ENCODE measurements around the gene GALNT18. TPM values are rescaled to one million over a fixed set of nuclear protein-coding genes. Genes with fewer than 3 reads are reported as not detected.

Gene GALNT18
- total and polyA plus RNA-seq, 2 of the 4 experiments (the other 2 are of a cell fraction) = 9.5 to 11.3 TPM

DNA sequence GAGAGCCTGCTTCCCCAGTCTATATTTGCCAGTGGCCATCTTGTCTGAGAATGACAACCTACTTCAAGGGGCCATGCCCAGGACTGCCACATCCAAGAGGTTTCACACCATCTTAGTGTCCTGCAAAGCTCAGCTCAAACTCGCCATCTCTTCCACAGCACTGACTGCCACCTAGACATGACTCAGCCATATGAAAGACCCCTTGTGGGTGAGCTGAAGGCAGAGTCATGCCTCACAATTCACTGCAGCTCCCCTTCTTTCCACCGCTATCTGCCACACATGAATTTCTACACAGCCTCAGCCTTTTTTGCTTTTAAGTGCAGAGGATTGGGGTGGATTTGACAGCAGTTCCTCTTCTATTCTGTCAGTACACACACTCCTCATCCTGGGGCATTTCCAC is 127.5 kb downstream of the GALNT18 start:
- no peak overlapping the region for H2BK20ac ChIP-seq (ENCODE audit: low read depth, low read length)
- no peak overlapping the region for H3K4me2 ChIP-seq (ENCODE audit: low read depth, low read length)
- H4K5ac ChIP-seq (ENCODE audit: low read depth, low read length) = no peak overlapping the region
- H4K20me1 ChIP-seq (ENCODE audit: insufficient read depth, low read length) = no peaks in the 10 kb centered on the region
- H3K56ac ChIP-seq (ENCODE audit: extremely low read depth, insufficient read depth, low read length) = no peak overlapping the region
- H4K91ac ChIP-seq (ENCODE audit: insufficient read depth, low read depth, low read length) = no peak overlapping the region
- WGBS, 2 experiments (ENCODE audit: extremely low coverage in 2 of 2, insufficient read length in 1 of 2) = 71% methylated on average over 1 of the region's 2 CpGs; no CpG with 5 or more reads in 1 of the 2 experiments
- H3K36me3 ChIP-seq (ENCODE audit: control insufficient read depth, insufficient read depth, low read length) = no peaks in the 10 kb centered on the region
- H3K4ac ChIP-seq (ENCODE audit: low read depth, low read length) = no peak overlapping the region
- no peaks in the 10 kb centered on the region for H3K9me3 ChIP-seq (ENCODE audit: control insufficient read depth, insufficient read depth, low read length)
- dilution Hi-C loops (cut with HindIII; ENCODE audit: low sequenced_read_pairs, unreplicated experiment) (no loop called here), in situ Hi-C loops (cut with MboI; ENCODE audit: low sequenced_read_pairs) (no loop called here), intact Hi-C loops (cut with micrococcal nuclease) (no loop called here)
- no peak overlapping the region for H2BK5ac ChIP-seq (ENCODE audit: low read depth, low read length, poor library complexity, severe bottlenecking)
- no peak overlapping the region for H2AK9ac ChIP-seq (replicated peaks; ENCODE audit: low read depth, low read length, poor library complexity)
- no TSS peak for BruUV-seq (replicated peaks)
- ATAC-seq (ENCODE audit: low read depth) (no peak), DNase-seq (no peak)
- H3K18ac ChIP-seq (ENCODE audit: low read depth, low read length) = no peak overlapping the region
- no peak overlapping the region for H2AFZ ChIP-seq (replicated peaks; ENCODE audit: low read length, poor library complexity)
- no peak overlapping the region for H3K27ac ChIP-seq (ENCODE audit: insufficient read depth, low read length)
- ChIA-PET POLR2A (ENCODE audit: unreplicated experiment) (no interaction called here), CTCF (no interaction called here)
- TF ChIP-seq, protein P1, sequence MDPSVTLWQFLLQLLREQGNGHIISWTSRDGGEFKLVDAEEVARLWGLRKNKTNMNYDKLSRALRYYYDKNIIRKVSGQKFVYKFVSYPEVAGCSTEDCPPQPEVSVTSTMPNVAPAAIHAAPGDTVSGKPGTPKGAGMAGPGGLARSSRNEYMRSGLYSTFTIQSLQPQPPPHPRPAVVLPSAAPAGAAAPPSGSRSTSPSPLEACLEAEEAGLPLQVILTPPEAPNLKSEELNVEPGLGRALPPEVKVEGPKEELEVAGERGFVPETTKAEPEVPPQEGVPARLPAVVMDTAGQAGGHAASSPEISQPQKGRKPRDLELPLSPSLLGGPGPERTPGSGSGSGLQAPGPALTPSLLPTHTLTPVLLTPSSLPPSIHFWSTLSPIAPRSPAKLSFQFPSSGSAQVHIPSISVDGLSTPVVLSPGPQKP (IDR thresholded peaks at IDR 0.05; ENCODE audit: borderline replicate concordance, low read depth, low read length) = no peak
- TF ChIP-seq RAD21 (IDR thresholded peaks at IDR 0.05; ENCODE audit: low read length) (no peak), MAFK (IDR thresholded peaks at IDR 0.05; ENCODE audit: low read depth, low read length) (no peak), RCOR1 (IDR thresholded peaks at IDR 0.05; ENCODE audit: insufficient replicate concordance, low read length) (no peak), MAZ (IDR thresholded peaks at IDR 0.05; ENCODE audit: borderline replicate concordance, low read depth, low read length) (no peak), NFE2L2 (IDR thresholded peaks at IDR 0.05; ENCODE audit: low read depth, low read length) (no peak), CHD1 (IDR thresholded peaks at IDR 0.05; ENCODE audit: low read depth, low read length) (no peak), SMC3 (IDR thresholded peaks at IDR 0.05; ENCODE audit: low read depth, low read length) (no peak), MXI1 (IDR thresholded peaks at IDR 0.05; ENCODE audit: borderline replicate concordance, low read depth, low read length) (no peak), POLR2A (IDR thresholded peaks at IDR 0.05; ENCODE audit: low read depth, low read length) (no peak), BHLHE40 (IDR thresholded peaks at IDR 0.05; ENCODE audit: low read depth, low read length) (no peak), FOS (IDR thresholded peaks at IDR 0.05; ENCODE audit: low read depth, low read length) (no peak), RFX5 (IDR thresholded peaks at IDR 0.05; ENCODE audit: low read depth, low read length) (no peak)
- TF ChIP-seq, protein P2, sequence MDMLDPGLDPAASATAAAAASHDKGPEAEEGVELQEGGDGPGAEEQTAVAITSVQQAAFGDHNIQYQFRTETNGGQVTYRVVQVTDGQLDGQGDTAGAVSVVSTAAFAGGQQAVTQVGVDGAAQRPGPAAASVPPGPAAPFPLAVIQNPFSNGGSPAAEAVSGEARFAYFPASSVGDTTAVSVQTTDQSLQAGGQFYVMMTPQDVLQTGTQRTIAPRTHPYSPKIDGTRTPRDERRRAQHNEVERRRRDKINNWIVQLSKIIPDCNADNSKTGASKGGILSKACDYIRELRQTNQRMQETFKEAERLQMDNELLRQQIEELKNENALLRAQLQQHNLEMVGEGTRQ (IDR thresholded peaks at IDR 0.05; ENCODE audit: low read depth, low read length) = no peak
- no peak overlapping the region for H2AK5ac ChIP-seq (ENCODE audit: low read depth, low read length)
- no peaks in the 10 kb centered on the region for H3K79me1 ChIP-seq (ENCODE audit: low read depth in 1 of 2, low read length in 2 of 2)
- no peak overlapping the region for H2BK120ac ChIP-seq (ENCODE audit: low read depth, low read length)
- no peak overlapping the region for H3K4me3 ChIP-seq (ENCODE audit: insufficient read depth, low read depth, low read length)
- H3K9me1 ChIP-seq (ENCODE audit: insufficient read depth, low read length) = no peaks in the 10 kb centered on the region
- peaks cover 4% of the 10 kb centered on the region for H3K27me3 ChIP-seq (ENCODE audit: control insufficient read depth, insufficient read depth, low read length)
- H4K8ac ChIP-seq (ENCODE audit: low read depth in 2 of 2, low read length in 2 of 2) = no peak overlapping the region
- no peaks in the 10 kb centered on the region for H3K4me1 ChIP-seq (ENCODE audit: control insufficient read depth, insufficient read depth, low read length)
- H3K14ac ChIP-seq (replicated peaks; ENCODE audit: low read depth, low read length) = no peak overlapping the region
- no peak overlapping the region for H2BK15ac ChIP-seq (ENCODE audit: low read depth, low read length)
- H3K23ac ChIP-seq (ENCODE audit: low read depth, low read length) = no peak overlapping the region
- no peak overlapping the region for H3K9ac ChIP-seq (ENCODE audit: low read depth, low read length)

Data from IMR-90 (cell line).